GM18868 (cell line): ENCODE measurements around the gene GNRHR.
A peak's percentile ranks its signal among the peaks of the same experiment; 100 is the strongest.
"Not testable (repeated sequence)": the region's sequence is repeated elsewhere in the genome, so short reads cannot be mapped to it uniquely, and the experiment has no call there.

ENCODE experiments used
- ATAC-seq: cut with Tn5 transposase; IDR thresholded peaks from one replicate; pipeline ENCODE4 v1.9.1; 2021; ENCODE audit warnings: mild to moderate bottlenecking, moderate library complexity; ENCODE audit not compliant: unreplicated experiment

The GNRHR gene

GRCh38 chr4:67730511-67730910, 23.7 kb downstream of the GNRHR start:
- ATAC-seq, result not testable (repeated sequence)

GRCh38 chr4:67727124-67727850, 26.9 kb downstream of the GNRHR start:
- no peak for ATAC-seq

- no peak for ATAC-seq
Observed at GRCh38 chr4:67725981-67726380, 28.2 kb downstream of the GNRHR start.

DNA sequence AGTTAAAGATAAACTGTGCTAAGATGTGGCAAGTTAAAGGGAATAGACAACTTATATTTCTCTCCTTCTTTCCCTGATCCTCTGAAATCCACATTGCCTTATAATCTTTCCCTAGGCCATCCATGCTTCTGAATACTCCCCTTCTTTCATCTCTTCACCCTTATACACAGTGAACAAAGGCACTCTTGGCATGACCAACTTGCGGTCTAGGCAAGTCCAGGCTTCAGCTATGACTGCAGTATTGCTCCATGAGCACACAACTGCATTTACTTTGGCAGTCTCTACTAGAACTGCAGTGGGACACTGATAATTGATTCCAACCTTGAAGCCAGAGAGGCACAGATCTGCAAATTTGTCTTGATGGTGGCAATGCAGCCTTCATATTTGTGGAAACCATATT, 29.1 kb downstream of the GNRHR start:
- ATAC-seq, result no peak

DNA sequence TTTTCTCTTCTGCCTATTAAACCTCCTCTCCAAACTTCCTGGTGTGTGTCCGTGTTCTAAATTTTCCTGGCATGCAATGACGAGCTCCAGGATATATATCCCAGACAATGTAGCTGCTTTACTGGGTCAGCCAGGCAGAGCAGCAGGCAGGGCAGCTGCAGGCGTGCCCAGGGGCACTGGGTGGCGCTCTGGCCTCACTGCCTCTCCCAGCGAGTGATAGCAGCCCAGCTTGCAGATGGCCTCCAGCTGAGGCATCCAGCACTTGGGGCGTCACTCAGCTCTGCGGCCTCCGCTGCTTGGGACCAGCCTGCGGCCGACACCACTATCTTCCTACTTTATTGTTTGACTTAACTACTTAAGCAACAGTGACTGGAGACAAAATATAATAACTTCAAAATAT, 30.2 kb downstream of the GNRHR start:
- no peak for ATAC-seq

GRCh38 chr4:67723341-67723740, 30.8 kb downstream of the GNRHR start:
- no peak for ATAC-seq

- ATAC-seq, result no peak
Observed at GRCh38 chr4:67721770-67722597, 32.2 kb downstream of the GNRHR start.

DNA sequence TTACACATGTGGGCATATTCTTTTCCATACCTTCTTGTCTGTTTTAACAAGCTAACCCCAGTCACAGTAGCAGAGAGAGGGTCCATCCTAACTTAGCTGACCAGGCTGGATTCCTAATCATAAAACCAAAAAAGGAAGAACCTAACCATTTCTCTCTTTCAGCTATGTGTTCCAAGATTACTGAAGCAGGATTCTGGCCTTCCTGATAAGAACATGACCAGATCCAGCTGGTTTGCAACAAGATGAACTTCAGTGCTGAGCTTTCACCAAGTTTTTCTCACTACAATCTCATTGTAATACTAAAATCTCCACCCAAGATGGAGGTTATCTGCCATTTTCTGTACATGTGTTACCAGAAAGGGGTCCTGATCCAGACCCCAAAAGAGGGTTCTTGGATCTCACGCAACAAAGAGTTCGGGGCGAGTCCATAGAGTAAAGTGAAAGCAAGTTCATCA, 32.8 kb downstream of the GNRHR start:
- ATAC-seq, result no peak

GRCh38 chr4:67719953-67720617, 34.1 kb downstream of the GNRHR start:
- no peak for ATAC-seq

- no peak for ATAC-seq
Observed at GRCh38 chr4:67718848-67719247, 35.3 kb downstream of the GNRHR start.

- ATAC-seq, result no peak
Observed at GRCh38 chr4:67717586-67717985, 36.6 kb downstream of the GNRHR start.

DNA sequence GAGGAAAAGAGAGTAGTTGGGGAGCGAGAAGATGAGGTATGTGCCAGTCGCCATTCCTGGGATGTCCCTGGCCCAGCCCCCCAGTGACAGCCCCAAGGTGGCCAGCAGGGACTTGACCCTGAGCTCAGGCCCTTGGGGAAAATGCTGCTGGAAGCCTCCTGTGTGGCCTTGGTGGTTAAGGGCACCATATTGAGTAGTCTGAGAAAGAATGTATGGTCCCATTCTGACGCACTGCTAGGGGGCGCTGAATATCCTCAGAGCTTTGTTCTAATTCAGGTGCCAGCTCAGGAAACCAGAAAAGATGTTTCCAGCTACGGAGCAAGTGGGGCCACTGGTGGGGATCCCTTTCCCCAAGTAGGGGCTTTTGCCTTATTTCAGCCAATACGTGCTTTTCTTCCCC, 39.2 kb downstream of the GNRHR start:
- no peak for ATAC-seq

GRCh38 chr4:67714248-67714583, 40.0 kb downstream of the GNRHR start:
- peak; percentile 70 for ATAC-seq

- peak; percentile 16 for ATAC-seq
Observed at GRCh38 chr4:67713529-67714247, 40.5 kb downstream of the GNRHR start.

- no peak for ATAC-seq
Observed at GRCh38 chr4:67712650-67713528, 41.3 kb downstream of the GNRHR start.

GRCh38 chr4:67712000-67712625, 42.1 kb downstream of the GNRHR start:
- ATAC-seq, result no peak

- not testable (repeated sequence) for ATAC-seq
Observed at GRCh38 chr4:67706682-67707081, 47.5 kb downstream of the GNRHR start.

GRCh38 chr4:67704843-67705242, 49.3 kb downstream of the GNRHR start:
- ATAC-seq, result no peak

GRCh38 chr4:67702166-67702565, 52.0 kb downstream of the GNRHR start:
- no peak for ATAC-seq

DNA sequence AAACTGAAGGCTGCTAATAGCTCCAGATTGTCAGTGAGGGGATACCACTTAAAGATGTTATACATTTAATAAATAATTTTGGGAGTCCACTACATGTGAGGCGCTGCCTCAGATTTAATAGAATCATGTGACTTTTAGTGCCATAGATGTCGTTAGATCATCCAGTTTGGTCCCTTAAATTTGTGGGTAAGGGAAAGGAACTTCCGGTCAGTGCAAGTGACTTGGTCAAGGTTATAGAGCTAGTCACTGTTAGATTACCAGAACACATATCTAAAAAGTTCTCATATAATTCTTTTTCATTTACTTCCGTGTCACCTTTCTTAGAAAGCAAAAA, 52.7 kb downstream of the GNRHR start:
- no peak for ATAC-seq
